ENCODE measurements around the gene SLC35F1.

SLC35F1 gene

GRCh38 chr6:118319894-118320649 is 413.0 kb downstream of the SLC35F1 start:
- DNase-seq = no peak

- DNase-seq = no peak
Measured at GRCh38 chr6:118320652-118321051, 413.6 kb downstream of the SLC35F1 start.

GRCh38 chr6:118324116-118324515 is 417.1 kb downstream of the SLC35F1 start:
- no peak for DNase-seq

GRCh38 chr6:118325220-118325860 is 418.3 kb downstream of the SLC35F1 start:
- DNase-seq = no peak

- no peak for DNase-seq
Measured at GRCh38 chr6:118326712-118327111, 419.6 kb downstream of the SLC35F1 start.

GRCh38 chr6:118327237-118327636 is 420.2 kb downstream of the SLC35F1 start:
- no peak for DNase-seq

GRCh38 chr6:118333772-118334171 is 426.7 kb downstream of the SLC35F1 start:
- DNase-seq = no peak

GRCh38 chr6:118334634-118335033 is 427.6 kb downstream of the SLC35F1 start:
- no peak for DNase-seq

- no peak for DNase-seq
Measured at GRCh38 chr6:118335325-118335816, 428.3 kb downstream of the SLC35F1 start.

- DNase-seq = no peak
Measured at GRCh38 chr6:118344014-118344670, 437.1 kb downstream of the SLC35F1 start.

- DNase-seq = no peak
Measured at GRCh38 chr6:118350881-118351430, 443.9 kb downstream of the SLC35F1 start.

- no peak for DNase-seq
Measured at GRCh38 chr6:118353564-118353963, 446.5 kb downstream of the SLC35F1 start.

GRCh38 chr6:118354641-118355040 is 447.6 kb downstream of the SLC35F1 start:
- no peak for DNase-seq

- DNase-seq = no peak
Measured at GRCh38 chr6:118356054-118356453, 449.0 kb downstream of the SLC35F1 start.

- no peak for DNase-seq
Measured at GRCh38 chr6:118356686-118357085, 449.6 kb downstream of the SLC35F1 start.

Measured in activated naive CD4-positive, alpha-beta T cell treated with Interleukin-2 at 50 U/mL for 16 hours (primary cell).